ENCODE data around the gene ME1. TPM values are rescaled to one million over a fixed set of nuclear protein-coding genes. Genes with fewer than 3 reads are reported as not detected.
"Not testable (repeated sequence)": the region's sequence is repeated elsewhere in the genome, so short reads cannot be mapped to it uniquely, and the experiment has no call there.

Gene ME1
- total RNA-seq, 1 donor from 2014 or later = 88.7 TPM

DNA sequence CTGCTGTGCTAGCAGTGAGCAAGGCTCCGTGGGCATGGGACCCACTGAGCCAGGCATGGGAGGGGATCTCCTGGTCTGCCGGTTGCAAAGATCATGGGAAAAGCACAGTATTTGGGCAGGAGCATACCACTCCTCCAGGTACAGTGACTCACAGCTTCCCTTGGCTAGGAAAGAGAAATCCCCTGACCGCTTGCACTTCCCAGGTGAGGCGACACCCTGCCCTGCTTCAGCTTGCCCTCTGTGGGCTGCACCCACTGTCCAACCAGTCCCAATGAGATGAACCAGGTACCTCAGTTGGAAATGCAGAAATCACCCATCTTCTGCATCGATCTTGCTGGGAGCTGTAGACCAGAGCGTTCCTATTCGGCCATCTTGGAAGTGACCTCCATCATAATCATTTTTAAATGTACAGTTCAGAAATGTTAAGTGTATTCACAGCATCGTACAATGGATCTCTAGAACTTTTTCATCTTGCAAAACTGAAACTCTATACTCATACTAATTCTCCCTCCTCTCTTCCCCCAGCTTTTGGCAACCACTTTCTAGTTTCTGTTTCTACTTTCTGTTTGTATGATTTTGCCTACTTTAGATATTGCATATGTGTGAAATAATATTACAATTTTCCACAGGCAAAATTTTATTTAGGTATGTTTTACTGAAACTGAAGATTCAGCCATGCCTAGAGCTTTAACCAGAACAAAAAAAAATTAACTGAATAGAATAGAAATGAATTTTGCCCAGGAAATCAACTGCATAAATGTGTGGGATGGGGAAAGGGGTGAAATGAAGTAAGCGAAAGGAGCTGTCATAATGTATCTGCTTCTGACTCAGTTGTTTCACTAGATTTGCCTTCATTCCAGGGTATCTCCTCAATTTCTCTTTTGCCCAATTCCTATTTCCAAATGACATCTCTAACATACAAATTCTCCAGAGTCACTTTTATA, 137.7 kb downstream of the ME1 start:
- no peaks in the 10 kb centered on the region for H3K27me3 Mint-ChIP-seq (ENCODE audit: low read depth)
- DNase-seq (ENCODE audit: low spot score) = no peak
- H3K27ac Mint-ChIP-seq (ENCODE audit: unreplicated experiment) = no peak overlapping the region
- H3K4me1 Mint-ChIP-seq (ENCODE audit: low read depth) = peaks cover 6% of the 10 kb centered on the region
- peaks cover 28% of the 10 kb centered on the region for H3K36me3 Mint-ChIP-seq (ENCODE audit: low read depth)
- peaks cover 10% of the 10 kb centered on the region for H3K9me3 Mint-ChIP-seq (ENCODE audit: low read depth)
- TF ChIP-seq, protein P1, sequence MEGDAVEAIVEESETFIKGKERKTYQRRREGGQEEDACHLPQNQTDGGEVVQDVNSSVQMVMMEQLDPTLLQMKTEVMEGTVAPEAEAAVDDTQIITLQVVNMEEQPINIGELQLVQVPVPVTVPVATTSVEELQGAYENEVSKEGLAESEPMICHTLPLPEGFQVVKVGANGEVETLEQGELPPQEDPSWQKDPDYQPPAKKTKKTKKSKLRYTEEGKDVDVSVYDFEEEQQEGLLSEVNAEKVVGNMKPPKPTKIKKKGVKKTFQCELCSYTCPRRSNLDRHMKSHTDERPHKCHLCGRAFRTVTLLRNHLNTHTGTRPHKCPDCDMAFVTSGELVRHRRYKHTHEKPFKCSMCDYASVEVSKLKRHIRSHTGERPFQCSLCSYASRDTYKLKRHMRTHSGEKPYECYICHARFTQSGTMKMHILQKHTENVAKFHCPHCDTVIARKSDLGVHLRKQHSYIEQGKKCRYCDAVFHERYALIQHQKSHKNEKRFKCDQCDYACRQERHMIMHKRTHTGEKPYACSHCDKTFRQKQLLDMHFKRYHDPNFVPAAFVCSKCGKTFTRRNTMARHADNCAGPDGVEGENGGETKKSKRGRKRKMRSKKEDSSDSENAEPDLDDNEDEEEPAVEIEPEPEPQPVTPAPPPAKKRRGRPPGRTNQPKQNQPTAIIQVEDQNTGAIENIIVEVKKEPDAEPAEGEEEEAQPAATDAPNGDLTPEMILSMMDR (IDR thresholded peaks at IDR 0.05) = no peak
- H3K4me3 Mint-ChIP-seq (ENCODE audit: unreplicated experiment) = no peak overlapping the region

DNA sequence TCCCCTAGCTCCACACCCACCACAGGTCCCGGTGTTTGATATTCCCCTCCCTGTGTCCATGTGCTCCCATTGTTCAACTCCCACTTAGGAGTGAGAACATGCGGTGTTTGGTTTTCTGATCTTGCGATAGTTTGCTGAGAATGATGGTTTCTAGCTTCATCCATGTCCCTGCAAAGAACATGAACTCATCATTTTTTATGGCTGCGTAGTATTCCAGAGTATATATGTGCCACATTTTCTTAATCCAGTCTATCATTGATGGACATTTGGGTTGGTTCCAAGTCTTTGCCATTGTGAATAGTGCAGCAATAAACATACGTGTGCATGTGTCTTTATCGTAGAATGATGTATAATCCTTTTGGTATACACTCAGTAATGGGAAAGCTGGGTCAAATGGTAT, 143.6 kb downstream of the ME1 start:
- H3K36me3 Mint-ChIP-seq (ENCODE audit: low read depth) = peaks cover 21% of the 10 kb centered on the region
- not testable (repeated sequence) for DNase-seq (ENCODE audit: low spot score); H3K4me3 Mint-ChIP-seq (ENCODE audit: unreplicated experiment); H3K27me3 Mint-ChIP-seq (ENCODE audit: low read depth); H3K9me3 Mint-ChIP-seq (ENCODE audit: low read depth); H3K27ac Mint-ChIP-seq (ENCODE audit: unreplicated experiment)
- H3K4me1 Mint-ChIP-seq (ENCODE audit: low read depth) = peaks cover 17% of the 10 kb centered on the region

DNA sequence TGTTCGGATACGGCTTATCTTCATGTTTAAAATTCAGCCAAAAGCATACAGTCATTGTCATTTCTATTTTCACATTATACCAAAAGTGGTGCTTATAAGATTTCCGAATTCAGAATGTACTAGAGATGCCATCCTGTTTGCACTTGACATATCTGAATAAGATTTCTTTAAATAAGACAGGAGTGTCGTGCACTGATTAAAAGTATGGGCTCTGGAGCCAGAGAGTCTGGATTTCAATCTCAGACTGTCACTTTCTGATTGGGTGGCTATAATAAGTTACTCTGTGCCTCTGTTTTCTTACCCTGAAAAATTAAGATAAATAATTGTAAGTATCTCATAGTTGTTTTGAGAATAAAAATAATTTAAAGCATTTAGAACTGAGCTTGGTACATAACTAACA, 144.9 kb downstream of the ME1 start:
- peaks cover 19% of the 10 kb centered on the region for H3K36me3 Mint-ChIP-seq (ENCODE audit: low read depth)
- peaks cover 21% of the 10 kb centered on the region for H3K4me1 Mint-ChIP-seq (ENCODE audit: low read depth)
- TF ChIP-seq, protein P1 (IDR thresholded peaks at IDR 0.05) = no peak
- DNase-seq (ENCODE audit: low spot score) = no peak
- peaks cover 9% of the 10 kb centered on the region for H3K9me3 Mint-ChIP-seq (ENCODE audit: low read depth)
- H3K4me3 Mint-ChIP-seq (ENCODE audit: unreplicated experiment) = no peak overlapping the region
- peak overlapping the region; percentile 59 for H3K27ac Mint-ChIP-seq (ENCODE audit: unreplicated experiment)
- H3K27me3 Mint-ChIP-seq (ENCODE audit: low read depth) = no peaks in the 10 kb centered on the region

DNA sequence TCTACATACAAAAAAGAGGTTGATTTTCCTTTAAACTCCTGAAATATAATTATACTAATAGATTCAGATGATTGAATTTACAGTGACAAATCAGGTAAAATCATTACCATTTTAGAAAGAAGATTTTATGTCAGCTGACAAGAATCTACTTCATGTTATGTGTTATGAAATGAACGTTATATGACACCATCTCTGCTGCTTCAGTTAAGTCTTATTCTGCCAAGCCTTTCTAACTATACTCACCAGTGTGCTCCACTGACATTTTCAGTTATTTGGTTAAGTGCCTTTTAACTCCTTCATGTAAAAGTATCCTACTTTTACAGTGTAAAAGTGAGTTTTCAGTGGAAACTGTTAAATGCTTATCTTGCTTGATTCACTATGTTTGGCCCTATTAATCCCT, 157.3 kb downstream of the ME1 start:
- TF ChIP-seq, protein P1 (IDR thresholded peaks at IDR 0.05) = no peak
- H3K27ac Mint-ChIP-seq (ENCODE audit: unreplicated experiment) = peak overlapping the region; percentile 68

DNA sequence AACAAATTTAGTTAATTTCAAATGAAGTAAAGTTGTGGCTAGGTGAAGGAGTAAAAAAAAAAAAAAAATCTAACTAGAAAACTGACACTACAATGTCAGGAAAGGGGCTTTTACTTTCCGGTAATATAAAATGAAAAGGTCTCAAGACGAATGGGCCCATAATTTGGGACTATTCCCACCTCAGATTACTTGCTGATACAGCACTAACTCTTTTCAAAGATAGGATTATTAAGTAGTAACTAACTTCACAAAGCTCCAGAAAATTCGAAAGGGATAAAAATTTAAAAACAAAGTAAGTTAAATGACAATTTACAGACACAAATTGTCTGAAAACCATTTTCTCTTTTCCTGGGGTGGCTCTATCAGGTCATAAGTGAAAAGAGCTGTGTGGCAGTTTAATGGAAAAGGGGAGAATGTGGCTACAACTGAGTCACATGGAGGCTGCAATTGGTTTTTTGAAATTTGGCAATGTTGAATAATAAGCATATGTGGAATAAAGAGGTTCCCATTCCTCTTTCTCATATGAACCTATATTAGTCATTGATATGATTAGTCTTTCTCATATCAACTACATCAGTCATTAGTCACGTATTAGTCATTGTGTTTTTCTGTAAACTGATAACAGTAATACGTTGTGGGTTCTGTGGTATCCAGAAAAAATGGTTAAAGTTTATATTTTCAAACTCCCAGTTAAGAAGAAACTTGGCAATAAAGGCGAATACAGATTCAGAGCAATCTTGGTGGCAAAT, 159.7 kb downstream of the ME1 start:
- no peaks in the 10 kb centered on the region for H3K27me3 Mint-ChIP-seq (ENCODE audit: low read depth)
- H3K36me3 Mint-ChIP-seq (ENCODE audit: low read depth) = peaks cover 2% of the 10 kb centered on the region
- TF ChIP-seq, protein P1 (IDR thresholded peaks at IDR 0.05) = no peak
- DNase-seq (ENCODE audit: low spot score) = no peak
- peak overlapping the region; percentile 73 for H3K27ac Mint-ChIP-seq (ENCODE audit: unreplicated experiment)
- no peaks in the 10 kb centered on the region for H3K9me3 Mint-ChIP-seq (ENCODE audit: low read depth)
- peaks cover 62% of the 10 kb centered on the region for H3K4me1 Mint-ChIP-seq (ENCODE audit: low read depth)
- no peak overlapping the region for H3K4me3 Mint-ChIP-seq (ENCODE audit: unreplicated experiment)

More for the DNA sequence above, 157.3 kb downstream of the ME1 start:
- H3K9me3 Mint-ChIP-seq (ENCODE audit: low read depth) = no peaks in the 10 kb centered on the region
- no peak overlapping the region for H3K4me3 Mint-ChIP-seq (ENCODE audit: unreplicated experiment)
- DNase-seq (ENCODE audit: low spot score) = no peak
- H3K36me3 Mint-ChIP-seq (ENCODE audit: low read depth) = peaks cover 5% of the 10 kb centered on the region
- H3K4me1 Mint-ChIP-seq (ENCODE audit: low read depth) = peaks cover 57% of the 10 kb centered on the region
- no peaks in the 10 kb centered on the region for H3K27me3 Mint-ChIP-seq (ENCODE audit: low read depth)

All from chondrocyte (in vitro differentiated cells).